SK-N-MC (cell line): ENCODE measurements around the gene ANKRD33B.

ENCODE experiments used
- EZH2 ChIP-seq: fragments of 200-600 bp; sonication (generic); IDR thresholded peaks from one replicate; pipeline ENCODE4 v1.6.1; 2017; ENCODE audit warnings: antibody characterized with exemption
- FOXP2 ChIP-seq: optimal IDR thresholded peaks from 2 replicates; pipeline ENCODE3; 2011; ENCODE audit warnings: mild to moderate bottlenecking, moderate library complexity; ENCODE audit not compliant: insufficient read depth; ENCODE audit errors: extremely low read length, control extremely low read depth
- POLR2AphosphoS5 ChIP-seq: IDR thresholded peaks from 2 replicates; pipeline ENCODE4 v1.6.1; 2012; ENCODE audit warnings: mild to moderate bottlenecking, low read depth, low read length, borderline replicate concordance

- TF ChIP-seq POLR2AphosphoS5, result no peak
- no peak for TF ChIP-seq EZH2
- TF ChIP-seq FOXP2, result no peak
Observed at GRCh38 chr5:10660135-10660534, 96.3 kb downstream of the ANKRD33B start.
